HL-60 (cell line): ENCODE results near the gene CDH20.

Experiments
- DNase-seq, 2 experiments: peaks; one replicate each; pipeline ENCODE4 v3.0.0-alpha.2; 2010 to 2020; ENCODE audit warnings: low read depth in 1 of 2, low spot score in 1 of 2
- H3K27ac ChIP-seq: fragments of 250-450 bp; sonication (Bioruptor Pico); replicated peaks from 2 replicates; pipeline ENCODE4 v1.5.1; 2020; ENCODE audit warnings: mild to moderate bottlenecking, moderate library complexity
- H3K27me3 ChIP-seq: fragments of 250-450 bp; sonication (Bioruptor Pico); 2 replicates; pipeline ENCODE4 v1.5.1; 2021; ENCODE audit warnings: mild to moderate bottlenecking, moderate library complexity; ENCODE audit not compliant: insufficient read depth, poor library complexity, severe bottlenecking
- H3K4me3 ChIP-seq: replicated peaks from 2 replicates; pipeline ENCODE4 v1.5.1; 2011; ENCODE audit warnings: mild to moderate bottlenecking, control low read depth, low read length; ENCODE audit not compliant: insufficient read depth
- CTCF ChIP-seq: IDR thresholded peaks from one replicate; pipeline ENCODE4 v1.5.1; 2011; ENCODE audit warnings: low read length, control low read depth, inconsistent platforms; ENCODE audit not compliant: insufficient read depth
- GABPA ChIP-seq: IDR thresholded peaks from 2 replicates; pipeline ENCODE4 v1.6.1; 2012; ENCODE audit warnings: low read depth
- POLR2AphosphoS5 ChIP-seq: IDR thresholded peaks from 2 replicates; pipeline ENCODE4 v1.6.1; 2012; ENCODE audit warnings: low read depth
- REST ChIP-seq: IDR thresholded peaks from 2 replicates; pipeline ENCODE4 v1.6.1; 2012; ENCODE audit warnings: low read depth; ENCODE audit not compliant: insufficient replicate concordance
- SPI1 ChIP-seq: IDR thresholded peaks from 2 replicates; pipeline ENCODE4 v1.6.1; 2012; ENCODE audit warnings: low read depth, mild to moderate bottlenecking, borderline replicate concordance
- long read RNA-seq: library from polyadenylated mRNA; unstranded; transcript quantifications from one replicate; pipeline ENCODE4 v2.0.0, GENCODE V29; 2020

Gene CDH20
- long read RNA-seq, result 0 reads

- TF ChIP-seq CTCF, result no peak
- TF ChIP-seq SPI1, result no peak
- TF ChIP-seq GABPA, result no peak
- no peak for DNase-seq
- Histone ChIP-seq H3K27ac (no peak within 1 kb of the TSS), H3K27me3 (peaks cover 59% of the 10 kb centered on the region), H3K4me3 (no peak within 1 kb of the TSS)
Observed at GRCh38 chr18:61333271-61333745, at the start of gene CDH20. CDH20 (plus strand) TSS chr18:61333430.

GRCh38 chr18:61284039-61284438 is 49.2 kb upstream of the CDH20 start:
- Histone ChIP-seq H3K27me3 (no peaks in the 10 kb centered on the region), H3K27ac (no peak overlapping the region), H3K4me3 (no peak overlapping the region)
- TF ChIP-seq GABPA (no peak), CTCF (no peak), POLR2AphosphoS5 (no peak), REST (no peak), SPI1 (no peak)
- no peak for DNase-seq

- no peaks in the 10 kb centered on the region for H3K27me3 ChIP-seq
- no peak overlapping the region for H3K27ac ChIP-seq
- no peak overlapping the region for H3K4me3 ChIP-seq
- TF ChIP-seq CTCF (no peak), SPI1 (no peak), POLR2AphosphoS5 (no peak), REST (no peak), GABPA (no peak)
- no peak for DNase-seq
Observed at GRCh38 chr18:61285777-61286176, 47.5 kb upstream of the CDH20 start.

GRCh38 chr18:61286867-61287266 is 46.4 kb upstream of the CDH20 start:
- Histone ChIP-seq H3K27ac (no peak overlapping the region), H3K27me3 (no peaks in the 10 kb centered on the region), H3K4me3 (no peak overlapping the region)
- no peak for TF ChIP-seq REST
- no peak for TF ChIP-seq POLR2AphosphoS5
- no peak for TF ChIP-seq SPI1
- TF ChIP-seq CTCF, result no peak
- no peak for TF ChIP-seq GABPA
- no peak for DNase-seq
